Psoas muscle (tissue), 8 donors: ENCODE measurements around the gene NTRK2. TPM values are rescaled to one million over a fixed set of nuclear protein-coding genes. Genes with fewer than 3 reads are reported as not detected.

ENCODE experiments used
- ATAC-seq, 4 donors: fragments of 200-7000 bp; cut with Tn5 transposase; one replicate each; pipeline ENCODE4 v1.9.1; 2020; ENCODE audit warnings: moderate library complexity in 3 of 4, mild to moderate bottlenecking in 2 of 4
- DNase-seq, 2 donors: peaks; one replicate each; pipeline ENCODE4 v3.0.0-alpha.2; 2020
- H3K27ac ChIP-seq: fragments of 200-600 bp; one replicate; pipeline ENCODE4 v1.8.0; 2022
- H3K27me3 ChIP-seq, 3 donors: fragments of 200-600 bp in 1 of 3; one replicate each; pipeline versions ENCODE4 v1.6.1 to v1.8.0; 2013 to 2022; ENCODE audit warnings: low read length in 2 of 3, mild to moderate bottlenecking in 2 of 3, moderate library complexity in 1 of 3; ENCODE audit not compliant: insufficient read depth in 3 of 3
- H3K36me3 ChIP-seq, 2 donors: fragments of 200-600 bp in 1 of 2; one replicate each; pipeline versions ENCODE4 v1.6.1 to v1.8.0; 2013 to 2022; ENCODE audit warnings: low read depth in 1 of 2, mild to moderate bottlenecking in 1 of 2, moderate library complexity in 1 of 2; ENCODE audit not compliant: insufficient read depth in 1 of 2
- H3K4me1 ChIP-seq: fragments of 200-600 bp; one replicate; pipeline ENCODE4 v1.8.0; 2022
- H3K4me3 ChIP-seq: fragments of 200-600 bp; one replicate; pipeline ENCODE4 v1.8.0; 2022; ENCODE audit warnings: mild to moderate bottlenecking
- H3K9me3 ChIP-seq: fragments of 200-600 bp; one replicate; pipeline ENCODE4 v1.8.0; 2022
- CTCF ChIP-seq: fragments of 200-600 bp; IDR thresholded peaks from one replicate; pipeline ENCODE4 v1.8.0; 2022; ENCODE audit warnings: antibody characterized with exemption
- WGBS, 3 donors: extraction: QIAGEN DNeasy Blood & Tissue Kit; methylation state at CpG; one replicate each; pipeline versions ENCODE4 v1.1.6 to v1.1.7; 2013; 5-methylcytosine and 5-hydroxymethylcytosine counted together
- intact Hi-C, 2 donors: fragments of 100-400 bp; cut with DNase I; formaldehyde crosslinking; loops; one replicate each; pipeline versions ENCODE4 v1.11.0 to v1.14.2; 2022
- polyA plus RNA-seq, 3 donors: library from polyadenylated mRNA; stranded (reverse); fragments of 200-250 nt; gene quantifications; one replicate each; pipeline ENCODE4 v1.2.3, GENCODE V29; 2013
- total RNA-seq, 4 donors: library from RNA; stranded (reverse); fragmentation: NEBNext Ultra II Directional in 2 of 4; extraction: Animal tissue kit (Norgen Biotek cat#: 25700) in 2 of 4; gene quantifications; one replicate each; pipeline versions ENCODE4 v1.2.1 to v1.2.4, GENCODE V29; 2021 to 2023
- donor health status: healthy with polysubstance abuse.
- donor health status: DM: no; HTN: no; CAD: no; lungs with moderate emphysema.
- donor health status: Bipolar disorder and iron deficiency.
- donor health status: healthy.
- donor health status: DM: yes; HTN: yes; CAD: no.
- donor health status: DM: no; HTN: no; CAD: no.
- donor health status: DM: no; HTN: no; CAD: no.
- donor health status: DM: yes; HTN: yes; CAD: no.

NTRK2 gene
- total and polyA plus RNA-seq, 7 donors, result 0.46 to 3.6 (median 1.4) TPM

- H3K4me3 ChIP-seq, result no peak overlapping the region
- no peaks in the 10 kb centered on the region for H3K9me3 ChIP-seq
- ATAC-seq, result no peak
- TF ChIP-seq CTCF, result no peak
- 61 to 67% (median 67%) methylated on average over 2 of the region's 2 CpGs for WGBS, 3 donors
- DNase-seq, result no peak
- H3K4me1 ChIP-seq, result no peaks in the 10 kb centered on the region
- H3K27ac ChIP-seq, result no peak overlapping the region
- H3K36me3 ChIP-seq, result no peaks in the 10 kb centered on the region
- intact Hi-C loops, result no loop called here
- peaks cover 0 to 7% (median 0%) of the 10 kb centered on the region in 3 donors for H3K27me3 ChIP-seq
These were observed 234.4 kb downstream of the NTRK2 start for GRCh38 chr9:84903963-84904362.

- H3K36me3 ChIP-seq, result no peaks in the 10 kb centered on the region
- H3K9me3 ChIP-seq, result no peaks in the 10 kb centered on the region
- no peak for DNase-seq
- H3K27ac ChIP-seq, result no peak overlapping the region
- no peak for TF ChIP-seq CTCF
- no peaks in the 10 kb centered on the region for H3K4me1 ChIP-seq
- ATAC-seq, result no peak
- intact Hi-C loops, result no loop called here
- H3K27me3 ChIP-seq, result no peaks in the 10 kb centered on the region
- 85 to 88% (median 85%) methylated on average over 2 of the region's 2 CpGs for WGBS, 3 donors
- H3K4me3 ChIP-seq, result no peak overlapping the region
These were observed 247.2 kb downstream of the NTRK2 start for GRCh38 chr9:84916769-84917168.

DNA sequence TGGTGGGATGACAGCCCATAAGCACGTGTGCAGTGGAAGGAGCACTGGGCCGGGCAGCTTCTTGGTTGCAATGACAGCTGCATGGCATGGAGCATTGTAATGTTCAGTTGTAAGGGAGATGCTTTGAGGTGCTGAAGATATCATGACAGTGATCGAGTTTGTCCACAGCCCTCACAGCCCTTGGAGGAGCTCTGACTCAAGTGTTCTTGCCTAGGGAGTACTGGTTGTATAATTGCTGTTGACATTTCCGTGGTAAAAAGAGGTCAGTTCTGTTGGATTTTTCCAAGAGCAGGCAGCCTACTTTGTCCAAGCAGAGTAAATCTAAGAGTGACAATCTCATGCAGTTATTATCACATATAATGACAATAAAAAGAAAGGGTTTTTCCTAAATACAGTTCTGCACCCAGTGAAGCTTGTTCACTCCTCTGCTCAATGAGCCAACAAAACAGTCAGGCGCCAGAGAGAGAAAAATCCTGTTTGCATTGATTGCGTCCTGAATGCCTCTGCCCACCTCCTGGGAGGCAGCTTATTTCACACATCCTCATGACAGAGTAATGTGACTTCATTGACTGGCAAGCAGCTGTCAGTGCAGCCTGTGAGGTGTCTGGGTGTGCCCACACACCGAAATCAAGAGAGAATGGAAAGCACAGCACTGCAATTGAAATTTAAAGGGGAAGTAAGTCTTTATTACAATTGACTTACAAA is 248.0 kb downstream of the NTRK2 start:
- ATAC-seq, result no peak
- no peak for TF ChIP-seq CTCF
- no peak for DNase-seq
- Histone ChIP-seq H3K9me3 (no peaks in the 10 kb centered on the region), H3K27ac (no peak overlapping the region), H3K4me1 (no peaks in the 10 kb centered on the region), H3K4me3 (no peak overlapping the region), H3K36me3 (no peaks in the 10 kb centered on the region), H3K27me3 (no peaks in the 10 kb centered on the region)
- 41 to 46% (median 42%) methylated on average over 7 of the region's 7 CpGs for WGBS, 3 donors
- intact Hi-C loops, result no loop called here

DNA sequence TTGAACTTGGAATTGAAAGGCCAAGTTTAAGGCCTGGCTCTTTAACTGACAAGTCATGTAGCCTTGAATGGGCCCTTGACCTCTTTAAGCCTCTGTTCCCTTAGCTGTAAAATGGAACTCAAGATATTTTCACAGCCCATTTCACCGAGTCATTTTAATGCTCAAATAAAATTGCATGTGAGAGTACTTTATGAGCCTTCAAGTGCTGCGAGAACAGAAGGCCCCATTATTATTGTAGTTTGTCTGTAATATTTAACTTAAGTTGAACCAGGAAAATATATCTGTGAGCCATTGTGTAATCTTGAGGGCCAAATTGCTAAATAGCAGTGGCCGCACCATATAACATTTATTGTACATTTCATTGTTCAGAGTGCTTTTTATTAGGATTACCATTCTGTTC is 249.9 kb downstream of the NTRK2 start:
- DNase-seq, result no peak
- no peaks in the 10 kb centered on the region for H3K36me3 ChIP-seq
- no peak for ATAC-seq
- no peaks in the 10 kb centered on the region for H3K27me3 ChIP-seq
- TF ChIP-seq CTCF, result no peak
- no peak overlapping the region for H3K4me3 ChIP-seq
- H3K4me1 ChIP-seq, result no peaks in the 10 kb centered on the region
- H3K27ac ChIP-seq, result no peak overlapping the region
- WGBS, 3 donors, result 87 to 94% (median 91%) methylated on average over 3 of the region's 3 CpGs
- intact Hi-C loops, result no loop called here
- no peaks in the 10 kb centered on the region for H3K9me3 ChIP-seq

GRCh38 chr9:84921175-84921574 is 251.6 kb downstream of the NTRK2 start:
- intact Hi-C loops, result no loop called here

More at GRCh38 chr9:84921175-84921574, 251.6 kb downstream of the NTRK2 start:
- Histone ChIP-seq H3K27ac (no peak overlapping the region), H3K4me1 (no peaks in the 10 kb centered on the region), H3K27me3 (no peaks in the 10 kb centered on the region), H3K4me3 (no peak overlapping the region), H3K9me3 (no peaks in the 10 kb centered on the region), H3K36me3 (no peaks in the 10 kb centered on the region)
- ATAC-seq (no peak), DNase-seq (no peak)
- no peak for TF ChIP-seq CTCF
